ENCODE data around the gene TRAP1. TPM values are rescaled to one million over a fixed set of nuclear protein-coding genes. Genes with fewer than 3 reads are reported as not detected.

The TRAP1 gene
- 34.7 TPM for total RNA-seq (ENCODE audit: insufficient read depth, low replicate concordance)

DNA sequence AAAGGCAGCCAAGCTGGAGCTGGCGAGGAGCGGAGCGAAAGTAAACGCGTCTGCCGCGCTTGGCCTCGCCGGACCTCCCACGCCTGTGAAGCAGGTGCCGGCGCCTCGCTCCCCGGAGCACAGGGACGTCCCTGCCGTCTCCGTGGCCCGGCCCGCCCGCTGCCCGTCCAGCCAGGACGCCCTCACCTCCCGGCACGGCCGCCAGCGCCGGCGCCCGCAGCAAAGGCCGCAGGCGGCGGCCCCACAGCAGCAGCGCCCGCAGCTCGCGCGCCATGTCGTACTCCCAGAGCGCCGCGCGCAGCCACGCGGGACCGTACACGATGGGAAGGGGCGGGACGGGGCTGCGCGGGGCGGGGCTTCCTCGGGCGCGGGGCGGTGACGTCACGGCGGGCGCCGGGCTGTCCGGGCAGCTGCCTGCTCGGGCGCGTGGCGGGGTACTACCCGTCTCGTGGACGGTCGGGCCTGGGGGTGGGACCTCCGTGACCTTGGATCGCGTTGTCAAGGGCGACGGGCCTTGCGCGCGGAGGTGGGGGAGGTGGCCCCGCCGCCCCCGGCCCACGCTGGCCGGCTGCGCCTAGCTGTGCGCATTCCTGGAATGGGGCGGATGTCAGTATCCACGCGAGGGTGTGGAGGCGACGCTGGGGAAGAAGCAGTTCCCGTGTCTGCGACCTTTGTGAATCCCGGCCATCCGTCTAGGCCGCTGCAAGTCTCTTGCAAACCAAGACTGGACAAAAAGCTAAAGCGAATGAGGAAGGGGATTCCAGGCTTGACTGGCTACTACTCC is at the start of gene TRAP1:
TRAP1 (minus strand) TSS at position 290 of the 784 bp plus-strand sequence; CDS start at position 274, 16 bp downstream.
- peak; percentile 88 for DNase-seq (ENCODE audit: low spot score)

DNA sequence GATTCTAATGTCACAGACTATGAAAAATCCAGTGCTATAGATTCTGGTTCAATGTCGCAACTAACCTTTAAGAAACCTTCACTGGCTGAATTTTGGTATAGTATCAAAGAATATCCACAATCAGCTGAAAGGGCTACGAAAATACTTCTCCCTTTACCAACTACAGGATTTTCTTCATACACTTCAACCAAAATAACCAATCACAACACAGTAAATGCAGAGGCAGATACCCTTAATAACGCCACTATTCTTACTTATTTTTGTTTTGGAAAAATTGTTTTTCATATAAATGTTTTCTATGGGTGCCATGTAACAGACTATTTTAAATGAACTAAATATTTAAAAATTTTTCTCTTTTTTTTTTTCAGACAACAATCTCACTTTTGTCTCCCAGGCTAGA is 48.9 kb upstream of the TRAP1 start:
- no peak for DNase-seq (ENCODE audit: low spot score)

DNA sequence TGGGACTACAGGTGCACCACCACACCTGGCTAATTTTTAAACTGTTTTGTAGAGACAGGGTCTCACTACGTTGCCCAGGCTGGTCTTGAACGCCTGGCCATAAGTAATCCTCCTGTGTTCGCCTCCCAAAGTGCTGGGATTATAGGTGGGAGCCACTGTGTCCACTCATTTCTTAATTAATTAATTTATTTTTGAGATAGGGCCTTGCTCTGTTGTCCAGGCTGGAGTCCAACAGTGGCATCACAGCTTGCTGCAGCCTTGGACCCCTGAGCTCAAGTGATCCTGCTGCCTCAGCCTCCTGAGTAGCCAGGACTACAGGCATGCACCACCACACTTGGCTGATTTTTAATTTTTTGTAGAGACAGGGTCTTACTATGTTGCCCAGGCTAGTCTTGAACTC is 47.1 kb upstream of the TRAP1 start:
- no peak for DNase-seq (ENCODE audit: low spot score)

- DNase-seq (ENCODE audit: low spot score): no peak
Measured at GRCh38 chr16:3762107-3762750, 44.9 kb upstream of the TRAP1 start.

- no peak for DNase-seq (ENCODE audit: low spot score)
Measured at GRCh38 chr16:3761375-3762106, 44.2 kb upstream of the TRAP1 start.

DNA sequence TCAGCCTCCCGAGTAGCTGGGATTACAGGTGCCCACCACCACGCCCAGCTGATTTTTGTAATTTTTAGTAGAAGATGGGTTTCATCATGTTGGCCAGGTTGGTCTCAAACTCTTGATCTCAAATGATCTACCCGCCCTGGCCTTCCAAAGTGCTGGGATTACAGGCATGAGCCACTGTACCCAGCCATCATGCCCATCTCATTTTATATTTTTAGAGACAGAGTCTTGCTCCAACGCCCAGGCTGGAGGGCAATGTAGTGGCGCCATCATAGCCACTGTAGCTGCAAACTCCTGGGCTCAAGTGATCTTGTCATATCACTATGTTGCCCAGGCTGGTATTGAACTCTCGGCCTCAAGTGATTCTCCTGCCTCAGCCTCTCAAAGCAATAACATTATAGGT is 43.2 kb upstream of the TRAP1 start:
- DNase-seq (ENCODE audit: low spot score): no peak

DNA sequence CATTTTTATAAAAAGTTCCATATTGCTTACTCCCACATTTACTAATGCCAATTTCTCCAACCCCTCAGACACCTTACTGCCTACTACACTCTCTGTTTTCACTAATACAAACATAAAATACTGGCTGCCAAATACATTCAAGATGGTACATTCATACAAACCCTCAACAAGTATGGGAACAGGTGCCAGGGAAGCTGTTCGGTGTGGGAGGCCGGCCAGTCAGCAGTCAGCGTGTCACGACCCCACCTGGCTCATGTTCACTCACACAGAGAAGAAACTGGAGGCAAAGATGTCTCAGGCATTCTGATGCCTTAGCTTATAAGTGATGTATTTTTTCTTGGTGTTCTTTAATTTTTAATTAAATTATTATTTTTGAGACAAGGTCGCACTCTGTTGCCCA is 42.4 kb upstream of the TRAP1 start:
- DNase-seq (ENCODE audit: low spot score): no peak

GRCh38 chr16:3756113-3756512 is 38.8 kb upstream of the TRAP1 start:
- DNase-seq (ENCODE audit: low spot score): no peak

DNA sequence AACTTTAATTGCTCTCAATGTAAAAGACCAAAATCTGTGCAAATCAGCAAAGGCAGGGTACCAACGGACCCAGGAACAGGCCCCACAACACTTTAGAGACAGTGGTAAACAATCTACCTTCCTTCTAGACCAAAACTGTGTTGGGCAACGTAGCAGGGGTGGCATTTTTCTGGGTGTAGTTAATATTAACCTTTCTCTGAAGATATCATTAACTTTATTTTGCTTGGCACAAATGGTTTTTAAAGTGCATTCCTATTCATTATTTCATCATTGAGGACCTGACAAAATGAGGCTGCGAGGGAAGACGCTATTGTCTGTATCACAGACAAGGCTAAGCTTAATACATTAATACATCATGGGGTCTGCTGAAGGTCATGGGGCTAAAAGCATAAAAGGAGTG is 37.9 kb upstream of the TRAP1 start:
- no peak for DNase-seq (ENCODE audit: low spot score)

GRCh38 chr16:3754772-3755171 is 37.4 kb upstream of the TRAP1 start:
- DNase-seq (ENCODE audit: low spot score): no peak

DNA sequence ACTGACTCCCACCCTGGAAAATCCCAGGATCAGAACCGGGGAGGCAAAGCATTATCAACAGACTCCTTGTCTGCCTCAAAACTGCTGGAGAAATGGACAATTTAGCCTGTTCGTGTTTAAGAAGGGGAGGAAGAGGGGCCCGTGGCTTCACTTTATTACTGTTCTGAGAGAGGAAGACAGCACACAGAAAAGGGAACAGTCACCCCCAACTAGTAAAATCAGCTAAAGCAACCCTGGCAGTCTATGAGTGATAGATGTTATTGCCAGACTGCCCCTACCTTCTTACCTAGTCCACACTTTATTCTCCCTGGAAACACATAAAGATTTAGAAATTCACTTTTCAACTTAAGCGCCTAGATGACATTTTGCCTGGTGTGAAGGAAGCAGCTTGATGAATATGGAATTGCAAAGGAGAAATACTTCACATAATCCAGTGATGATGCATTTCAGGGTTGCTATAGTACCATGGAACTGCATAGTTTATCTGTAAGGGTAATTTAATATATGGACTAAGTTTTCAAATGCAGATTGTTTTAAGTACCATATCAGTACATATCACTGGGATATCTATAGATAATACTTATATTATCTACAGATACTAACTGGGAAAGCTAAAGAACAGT is 36.9 kb upstream of the TRAP1 start:
- peak; percentile 55 for DNase-seq (ENCODE audit: low spot score)

DNA sequence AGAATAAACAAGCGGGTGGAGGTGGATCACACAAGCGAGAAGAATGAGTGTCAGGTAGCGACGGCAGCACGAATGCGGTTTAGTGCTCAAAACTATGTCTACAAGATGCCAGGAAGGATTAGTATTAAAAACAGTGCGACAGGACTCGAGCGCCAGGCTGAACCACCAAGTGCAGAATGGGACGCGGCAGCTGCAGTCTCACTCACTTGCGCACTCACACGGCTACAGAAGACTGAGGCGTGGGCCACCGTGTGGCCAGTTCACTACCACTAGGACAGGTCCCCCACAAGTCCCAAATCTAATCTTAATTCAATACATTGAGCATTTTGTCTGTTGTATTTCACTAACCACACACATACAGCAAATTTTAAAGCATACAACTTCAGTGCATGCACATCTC is 35.7 kb upstream of the TRAP1 start:
- no peak for DNase-seq (ENCODE audit: low spot score)

- no peak for DNase-seq (ENCODE audit: low spot score)
Measured at GRCh38 chr16:3751878-3752277, 34.6 kb upstream of the TRAP1 start.

DNA sequence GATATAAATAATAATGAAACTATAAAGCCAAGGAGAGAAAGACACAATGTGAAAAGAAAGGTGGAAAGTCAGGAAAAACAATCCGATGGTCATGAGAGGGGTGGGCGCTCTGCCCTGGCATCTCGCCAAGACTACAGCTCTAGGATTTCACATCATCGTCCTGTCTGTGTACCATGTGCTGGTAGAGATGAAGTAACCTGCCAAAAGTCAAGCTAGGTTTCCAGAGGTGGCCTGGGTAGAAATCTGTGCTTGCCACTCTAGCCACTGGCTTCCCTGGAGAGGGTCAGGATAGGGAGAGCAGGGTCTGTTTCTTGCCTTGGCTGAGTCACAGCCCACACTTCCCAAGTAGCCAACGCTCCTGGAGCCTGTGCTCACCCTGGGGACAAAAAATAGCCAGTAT is 31.0 kb upstream of the TRAP1 start:
- DNase-seq (ENCODE audit: low spot score): no peak

DNA sequence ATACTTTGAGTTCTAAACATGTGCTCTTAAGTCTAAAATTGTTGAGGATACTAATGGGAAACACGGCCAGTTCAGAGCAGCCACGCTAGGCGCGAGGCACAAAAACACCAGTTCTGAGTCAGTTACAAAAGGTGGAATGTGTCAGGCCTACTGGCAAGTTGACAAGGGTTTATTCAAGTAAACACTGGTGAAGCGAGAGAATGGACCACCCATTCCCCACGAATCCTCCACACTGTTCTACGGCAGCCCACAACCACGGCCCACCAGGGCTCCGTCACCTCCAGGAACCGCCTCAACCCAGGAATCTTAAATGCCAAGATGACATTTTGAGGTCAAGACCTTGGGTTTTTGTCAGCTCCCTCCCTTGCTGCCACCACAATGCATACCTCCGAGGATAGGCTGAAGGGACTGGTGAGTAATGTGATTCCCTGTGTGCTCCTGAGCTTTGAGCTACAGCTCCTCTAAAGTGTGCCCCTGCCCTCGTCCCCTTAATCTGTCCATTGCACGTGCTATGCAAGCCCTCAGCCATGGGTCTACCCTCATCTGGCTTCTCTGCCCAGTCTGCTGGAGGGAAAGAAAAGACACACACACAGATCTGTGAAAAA is 28.5 kb upstream of the TRAP1 start:
- no peak for DNase-seq (ENCODE audit: low spot score)

- no peak for DNase-seq (ENCODE audit: low spot score)
Measured at GRCh38 chr16:3744018-3744417, 26.7 kb upstream of the TRAP1 start.

- no peak for DNase-seq (ENCODE audit: low spot score)
Measured at GRCh38 chr16:3740934-3741333, 23.6 kb upstream of the TRAP1 start.

DNA sequence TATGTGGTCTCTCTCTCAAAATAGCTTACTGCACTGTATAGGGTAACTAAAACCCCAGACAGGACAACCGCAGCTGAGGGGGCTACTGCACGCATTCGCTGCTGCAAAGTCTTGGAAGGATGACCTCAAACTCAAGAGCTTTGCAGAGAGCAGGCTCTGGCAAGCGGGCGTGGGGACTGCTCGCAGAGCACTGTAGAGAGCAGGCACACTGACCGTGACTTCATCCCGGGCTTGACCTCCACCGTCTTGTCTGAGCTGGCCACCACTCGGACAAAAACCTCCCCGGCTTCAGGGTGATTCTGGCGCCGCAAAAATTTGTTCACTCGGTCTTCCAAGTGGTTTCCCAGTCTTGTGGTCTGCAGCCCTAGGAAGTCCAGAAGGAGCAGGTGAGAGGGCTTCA is 22.9 kb upstream of the TRAP1 start:
- DNase-seq (ENCODE audit: low spot score): no peak

- no peak for DNase-seq (ENCODE audit: low spot score)
Measured at GRCh38 chr16:3739636-3740035, 22.3 kb upstream of the TRAP1 start.

DNA sequence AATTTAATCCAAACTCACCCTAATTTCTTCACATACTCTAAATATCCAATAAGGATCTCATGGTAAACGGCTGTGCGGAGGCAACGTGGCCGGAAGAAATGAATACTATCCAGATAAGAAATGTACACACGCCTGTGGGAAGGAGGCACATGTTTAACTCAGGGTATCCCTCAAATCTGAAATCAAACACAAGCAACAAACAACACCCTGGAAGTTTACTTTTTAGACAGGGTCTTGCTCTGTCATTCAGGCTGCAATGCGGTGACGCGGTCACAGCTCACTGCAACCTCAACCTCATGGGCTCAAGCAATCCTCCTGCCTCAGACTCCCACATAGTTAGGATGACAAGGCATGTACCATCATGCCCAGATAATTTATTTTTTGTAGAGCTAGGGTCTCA is 21.2 kb upstream of the TRAP1 start:
- no peak for DNase-seq (ENCODE audit: low spot score)

GRCh38 chr16:3738128-3738527 is 20.8 kb upstream of the TRAP1 start:
- DNase-seq (ENCODE audit: low spot score): no peak

DNA sequence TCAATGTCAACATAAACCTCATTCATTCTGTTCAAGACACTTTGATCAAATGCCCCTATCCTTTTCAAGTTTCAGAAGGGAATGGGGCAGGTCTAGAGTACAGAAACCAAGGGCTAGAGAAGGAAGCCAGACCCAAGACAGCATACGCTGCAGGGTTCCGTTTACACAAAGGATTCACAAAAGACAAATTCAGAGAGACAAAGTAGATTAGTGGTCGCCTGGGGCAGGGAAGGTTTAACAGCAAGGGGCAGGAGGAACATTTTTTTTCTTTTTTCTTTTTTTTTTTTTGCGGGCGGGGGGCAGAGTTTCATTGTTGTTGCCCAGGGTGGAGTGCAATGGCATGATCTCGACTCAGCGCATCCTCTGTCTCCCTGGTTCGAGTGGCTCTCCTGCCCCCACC is 19.9 kb upstream of the TRAP1 start:
- DNase-seq (ENCODE audit: low spot score): no peak

Measured in umbilical cord (tissue), 2 donors.